ENCODE measurements around the gene SLC25A28. TPM values are rescaled to one million over a fixed set of nuclear protein-coding genes. Genes with fewer than 3 reads are reported as not detected.

The SLC25A28 gene
- polyA plus RNA-seq, 1 donor from 2014 or later = 79.9 TPM

- H2AFZ ChIP-seq (ENCODE audit: low read depth, low read length) = peak within 1 kb of the TSS; percentile 84
- TF ChIP-seq RAD21 (conservative IDR thresholded peaks at IDR 0.05) (no peak), SMC3 (conservative IDR thresholded peaks at IDR 0.05; ENCODE audit: poor library complexity) (no peak), CTCF (IDR thresholded peaks at IDR 0.05; ENCODE audit: poor library complexity, severe bottlenecking) (peak; percentile 49), TAF1 (IDR thresholded peaks at IDR 0.05; ENCODE audit: low read depth) (no peak), POLR2AphosphoS5 (IDR thresholded peaks at IDR 0.05) (peak; percentile 65), REST (IDR thresholded peaks at IDR 0.05; ENCODE audit: borderline replicate concordance) (no peak), MXI1 (conservative IDR thresholded peaks at IDR 0.05; ENCODE audit: poor library complexity, severe bottlenecking) (peak; percentile 69), EZH2 (IDR thresholded peaks at IDR 0.05; ENCODE audit: borderline replicate concordance, insufficient read depth, low read length, poor library complexity, severe bottlenecking) (no peak), EP300 (conservative IDR thresholded peaks at IDR 0.05; ENCODE audit: poor library complexity, severe bottlenecking) (no peak)
Measured at GRCh38 chr10:99659031-99659867, 39.0 kb upstream of the SLC25A28 start, which contains the start of gene ENTPD7. Gene ENTPD7 (plus strand): TSS chr10:99659509. CDS start chr10:99659957, 448 bp downstream.

GRCh38 chr10:99658622-99659030 is 38.4 kb upstream of the SLC25A28 start:
- H3K9me2 ChIP-seq (ENCODE audit: insufficient read depth, low read length) = no peaks in the 10 kb centered on the region
- H2AFZ ChIP-seq (ENCODE audit: low read depth, low read length) = peak overlapping the region; percentile 84
- peak overlapping the region; percentile 96 for H3K4me3 ChIP-seq (ENCODE audit: low read length)
- peak overlapping the region; percentile 74 for H3K9ac ChIP-seq (ENCODE audit: low read length)
- H3K9me3 ChIP-seq (ENCODE audit: low read length) = no peaks in the 10 kb centered on the region
- H3K79me2 ChIP-seq (replicated peaks; ENCODE audit: insufficient read depth, low read length) = no peaks in the 10 kb centered on the region
- no peaks in the 10 kb centered on the region for H3K27me3 ChIP-seq (ENCODE audit: insufficient read depth, low read depth, low read length)
- H3K27ac ChIP-seq (ENCODE audit: low read length) = peak overlapping the region; percentile 49
- no peaks in the 10 kb centered on the region for H3K36me3 ChIP-seq (ENCODE audit: insufficient read depth, low read length)
- TF ChIP-seq REST (IDR thresholded peaks at IDR 0.05; ENCODE audit: borderline replicate concordance) = peak; percentile 24
- TF ChIP-seq EZH2 (IDR thresholded peaks at IDR 0.05; ENCODE audit: borderline replicate concordance, insufficient read depth, low read length, poor library complexity, severe bottlenecking) = no peak
- no peak for TF ChIP-seq EP300 (conservative IDR thresholded peaks at IDR 0.05; ENCODE audit: poor library complexity, severe bottlenecking)
- H3K4me2 ChIP-seq (ENCODE audit: low read length) = peak overlapping the region; percentile 62
- no peaks in the 10 kb centered on the region for H4K20me1 ChIP-seq (ENCODE audit: insufficient read depth)
- no peaks in the 10 kb centered on the region for H3F3A ChIP-seq (ENCODE audit: insufficient read depth, low read length, poor library complexity, severe bottlenecking)

More at GRCh38 chr10:99659031-99659867, 39.0 kb upstream of the SLC25A28 start, which contains the start of gene ENTPD7:
- Histone ChIP-seq H3K27ac (ENCODE audit: low read length) (peak within 1 kb of the TSS; percentile 49), H3K9ac (ENCODE audit: low read length) (peak within 1 kb of the TSS; percentile 74), H3K4me2 (ENCODE audit: low read length) (peak within 1 kb of the TSS; percentile 92), H3K79me2 (replicated peaks; ENCODE audit: insufficient read depth, low read length) (no peaks in the 10 kb centered on the region), H3K4me3 (ENCODE audit: low read length) (peak within 1 kb of the TSS; percentile 96), H3K36me3 (ENCODE audit: insufficient read depth, low read length) (no peaks in the 10 kb centered on the region), H3K9me3 (ENCODE audit: low read length) (no peaks in the 10 kb centered on the region), H3K9me2 (ENCODE audit: insufficient read depth, low read length) (no peaks in the 10 kb centered on the region), H3K27me3 (ENCODE audit: insufficient read depth, low read depth, low read length) (no peaks in the 10 kb centered on the region), H4K20me1 (ENCODE audit: insufficient read depth) (no peaks in the 10 kb centered on the region), H3F3A (ENCODE audit: insufficient read depth, low read length, poor library complexity, severe bottlenecking) (no peaks in the 10 kb centered on the region)

All from neural cell (in vitro differentiated cells).